Sigmoid colon (tissue), 7 donors: ENCODE results near the gene B3GALT6. TPM values are rescaled to one million over a fixed set of nuclear protein-coding genes. Genes with fewer than 3 reads are reported as not detected.
A peak's percentile ranks its signal among the peaks of the same experiment; 100 is the strongest.

Source experiments
- DNase-seq: peaks from one replicate; pipeline ENCODE4 v3.0.0-alpha.2; 2019
- H3K27ac ChIP-seq, 4 donors: fragments of 200-600 bp; sonication (generic); one replicate each; pipeline ENCODE4 v1.5.1; 2016 to 2019; ENCODE audit warnings: mild to moderate bottlenecking in 1 of 4
- H3K27me3 ChIP-seq, 3 donors: fragments of 200-600 bp; sonication (generic); one replicate each; pipeline ENCODE4 v1.5.1; 2019; ENCODE audit warnings: mild to moderate bottlenecking in 1 of 3
- H3K36me3 ChIP-seq, 4 donors: fragments of 200-600 bp; sonication (generic); one replicate each; pipeline ENCODE4 v1.5.1; 2016 to 2019
- H3K4me1 ChIP-seq, 4 donors: fragments of 200-600 bp; sonication (generic); one replicate each; pipeline ENCODE4 v1.5.1; 2017 to 2019
- H3K4me3 ChIP-seq, 4 donors: fragments of 200-600 bp; sonication (generic); one replicate each; pipeline ENCODE4 v1.5.1; 2017 to 2019; ENCODE audit warnings: mild to moderate bottlenecking in 2 of 4, moderate library complexity in 1 of 4
- H3K9me3 ChIP-seq, 4 donors: fragments of 200-600 bp in 3 of 4; sonication (generic) in 3 of 4; one replicate each; pipeline versions ENCODE4 v1.5.1 to v1.6.1; 2013 to 2019
- CTCF ChIP-seq, 4 experiments: fragments of 450-650 bp in 3 of 4; fragments of 200-600 bp in 1 of 4; IDR thresholded peaks; one replicate each; pipeline ENCODE4 v1.5.1; 2016 to 2019; ENCODE audit warnings: antibody characterized with exemption in 4 of 4, mild to moderate bottlenecking in 3 of 4, moderate library complexity in 2 of 4
- EP300 ChIP-seq, 4 donors: sonication (generic); formaldehyde crosslinking; IDR thresholded peaks; one replicate each; pipeline ENCODE4 v1.6.1; 2017; ENCODE audit warnings: antibody characterized with exemption in 4 of 4
- POLR2A ChIP-seq, 2 donors: fragments of 450-650 bp; IDR thresholded peaks; one replicate each; pipeline ENCODE4 v1.6.1; 2016; ENCODE audit warnings: antibody characterized with exemption in 2 of 2, mild to moderate bottlenecking in 2 of 2, moderate library complexity in 2 of 2
- POLR2AphosphoS5 ChIP-seq, 4 donors: sonication (generic); formaldehyde crosslinking; IDR thresholded peaks; one replicate each; pipeline ENCODE4 v1.6.1; 2017; ENCODE audit warnings: antibody characterized with exemption in 4 of 4
- WGBS, 2 donors: extraction: QIAGEN DNeasy Blood & Tissue Kit; methylation state at CpG; one replicate each; pipeline ENCODE4 v1.1.7; 2013; 5-methylcytosine and 5-hydroxymethylcytosine counted together
- intact Hi-C: fragments of 100-400 bp; cut with DNase I; formaldehyde crosslinking; loops from one replicate; pipeline ENCODE4 v1.15.1; 2023
- polyA plus RNA-seq, 3 donors: library from polyadenylated mRNA; stranded (reverse); fragments of 200-250 nt; gene quantifications; one replicate each; pipeline ENCODE4 v1.2.3, GENCODE V29; 2013
- total RNA-seq, 4 donors: library from RNA; depleted of rRNA; stranded (reverse); fragments of >200 nt; gene quantifications; one replicate each; pipeline ENCODE4 v1.1.0, GENCODE V29; 2016
- donor health status: healthy with polysubstance abuse.
- donor health status: Bipolar disorder and iron deficiency.
- donor health status: healthy.

The B3GALT6 gene
- total and polyA plus RNA-seq, 7 donors = 1.8 to 12.5 (median 9.1) TPM

DNA sequence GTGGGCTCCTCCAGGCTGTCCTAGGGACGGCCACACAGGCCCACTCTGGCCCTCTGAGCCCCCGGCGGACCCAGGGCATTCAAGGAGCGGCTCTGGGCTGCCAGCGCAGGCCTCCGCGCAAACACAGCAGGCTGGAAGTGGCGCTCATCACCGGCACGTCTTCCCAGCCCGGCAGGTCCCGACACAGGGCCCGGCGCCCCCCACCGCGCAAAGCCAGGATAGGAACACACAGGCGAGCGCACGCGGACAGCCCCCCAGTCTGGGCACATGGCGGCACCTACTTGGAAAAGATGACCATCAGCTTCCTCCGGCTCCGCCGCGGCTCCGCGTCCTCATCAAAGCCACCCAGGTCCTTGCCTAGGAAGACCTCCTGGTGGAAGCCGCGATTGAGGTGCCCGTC lies 3.9 kb upstream of the B3GALT6 start:
- DNase-seq = no peak
- intact Hi-C loops = no loop called here
- Histone ChIP-seq H3K9me3 (no peaks in the 10 kb centered on the region), H3K36me3 (peaks cover 17 to 59% (median 43%) of the 10 kb centered on the region in 4 donors), H3K27ac (no peak overlapping the region), H3K4me3 (no peak overlapping the region), H3K27me3 (no peaks in the 10 kb centered on the region), H3K4me1 (peaks cover 0 to 42% (median 30%) of the 10 kb centered on the region in 4 donors)
- 94 to 95% methylated on average over 30 of the region's 30 CpGs for whole genome bisulfite sequencing, 2 donors
- TF ChIP-seq EP300 (IDR thresholded peaks at IDR 0.05) (no peak), POLR2A (IDR thresholded peaks at IDR 0.05) (no peak), CTCF (IDR thresholded peaks at IDR 0.05) (no peak), POLR2AphosphoS5 (IDR thresholded peaks at IDR 0.05) (no peak)

- no peak for DNase-seq
- Histone ChIP-seq H3K9me3 (no peaks in the 10 kb centered on the region), H3K4me3 (no peak overlapping the region), H3K27me3 (no peaks in the 10 kb centered on the region), H3K4me1 (peaks cover 0 to 48% (median 33%) of the 10 kb centered on the region in 4 donors), H3K36me3 (peaks cover 13 to 53% (median 37%) of the 10 kb centered on the region in 4 donors), H3K27ac (no peak overlapping the region)
- intact Hi-C loops = no loop called here
- no peak for TF ChIP-seq POLR2A (IDR thresholded peaks at IDR 0.05)
- WGBS, 2 donors = 85 to 87% methylated on average over 28 of the region's 28 CpGs
Observed at GRCh38 chr1:1228596-1229321, 3.3 kb upstream of the B3GALT6 start.

DNA sequence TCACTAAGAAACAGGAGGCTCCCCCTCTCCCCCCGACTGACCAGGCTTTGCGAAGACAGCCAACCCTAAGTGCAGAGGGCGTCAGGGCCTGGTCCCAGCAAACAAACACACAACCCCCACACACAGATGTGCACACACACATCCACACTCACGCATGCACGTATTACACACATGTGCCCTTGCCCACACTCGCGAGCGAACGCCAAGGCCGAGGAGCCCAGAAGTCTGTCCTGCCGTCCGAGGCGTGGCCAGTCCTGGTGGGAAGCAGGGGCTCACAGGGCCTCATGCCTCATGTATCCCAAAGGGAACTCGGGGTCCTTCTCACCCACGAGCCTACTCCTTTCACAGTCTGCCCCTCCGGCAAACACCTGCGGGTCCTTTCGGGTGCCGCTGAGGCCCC lies 2.3 kb upstream of the B3GALT6 start:
- Histone ChIP-seq H3K4me1 (peaks cover 0 to 50% (median 33%) of the 10 kb centered on the region in 4 donors), H3K4me3 (peak overlapping the region in 1 of 4 donors; percentile 99), H3K27ac (no peak overlapping the region), H3K36me3 (peaks cover 13 to 43% (median 31%) of the 10 kb centered on the region in 4 donors), H3K27me3 (no peaks in the 10 kb centered on the region), H3K9me3 (no peaks in the 10 kb centered on the region)
- no peak for DNase-seq
- WGBS, 2 donors = 89 to 91% methylated on average over 19 of the region's 19 CpGs
- TF ChIP-seq POLR2A (IDR thresholded peaks at IDR 0.05) (no peak), EP300 (IDR thresholded peaks at IDR 0.05) (no peak), CTCF (IDR thresholded peaks at IDR 0.05) (no peak), POLR2AphosphoS5 (IDR thresholded peaks at IDR 0.05) (no peak)
- intact Hi-C loops = loop anchor here (2.0 kb wide), 2 partner anchors 71 to 113 kb away; partner anchors contain the start of gene C1orf159

GRCh38 chr1:1230656-1231399 lies 1.2 kb upstream of the B3GALT6 start:
- Histone ChIP-seq H3K9me3 (no peaks in the 10 kb centered on the region), H3K27me3 (no peaks in the 10 kb centered on the region), H3K36me3 (peaks cover 13 to 33% (median 26%) of the 10 kb centered on the region in 4 donors), H3K4me3 (peak overlapping the region; percentile 69 to 100 (median 96)), H3K4me1 (peaks cover 0 to 50% (median 33%) of the 10 kb centered on the region in 4 donors), H3K27ac (peak overlapping the region; percentile 92 to 97 (median 96))
- intact Hi-C loops = loop anchor here (2.0 kb wide), 2 partner anchors 72 to 114 kb away; partner anchors contain the start of gene C1orf159
- 4 to 16% methylated on average over 24 of the region's 24 CpGs for WGBS, 2 donors
- no peak for TF ChIP-seq CTCF (IDR thresholded peaks at IDR 0.05)
- TF ChIP-seq POLR2A (IDR thresholded peaks at IDR 0.05) = peak in 1 of 2 donors; percentile 10
- DNase-seq = no peak
